Osteoblast (primary cell): ENCODE results near the gene TIMM13. TPM values are rescaled to one million over a fixed set of nuclear protein-coding genes. Genes with fewer than 3 reads are reported as not detected.
"Not testable (repeated sequence)": the region's sequence is repeated elsewhere in the genome, so short reads cannot be mapped to it uniquely, and the experiment has no call there.

Experiments
- DNase-seq: peaks from one replicate; pipeline ENCODE4 v3.0.0; 2011; ENCODE audit warnings: low spot score, mixed read lengths; ENCODE audit not compliant: insufficient read length; ENCODE audit errors: missing footprints
- H2AFZ ChIP-seq: 2 replicates; pipeline ENCODE4 v1.6.0; 2011; ENCODE audit warnings: mild to moderate bottlenecking, low read length
- H3K27ac ChIP-seq: 2 replicates; pipeline ENCODE4 v1.5.1; 2011; ENCODE audit warnings: mild to moderate bottlenecking, low read depth, low read length, moderate library complexity
- H3K27me3 ChIP-seq: 2 replicates; pipeline ENCODE4 v1.6.0; 2012; ENCODE audit warnings: mild to moderate bottlenecking, control low read depth, inconsistent platforms, low read length, moderate library complexity; ENCODE audit not compliant: insufficient read depth
- H3K36me3 ChIP-seq: 2 replicates; pipeline ENCODE4 v1.5.1; 2011; ENCODE audit warnings: mild to moderate bottlenecking, low read length, control low read depth, moderate library complexity; ENCODE audit not compliant: insufficient read depth
- H3K4me1 ChIP-seq: 2 replicates; pipeline ENCODE4 v1.5.1; 2011; ENCODE audit warnings: mild to moderate bottlenecking, low read length, control low read depth, moderate library complexity; ENCODE audit not compliant: insufficient read depth
- H3K4me2 ChIP-seq: 2 replicates; pipeline ENCODE4 v1.6.0; 2011; ENCODE audit warnings: mild to moderate bottlenecking, low read length; ENCODE audit not compliant: insufficient read depth
- H3K4me3 ChIP-seq: fragments of 200-600 bp; sonication (generic); 3 replicates; pipeline ENCODE4 v1.5.1; 2012; ENCODE audit warnings: mild to moderate bottlenecking, low read length, inconsistent platforms; ENCODE audit not compliant: insufficient read depth
- H3K79me2 ChIP-seq: 2 replicates; pipeline ENCODE4 v1.6.0; 2012; ENCODE audit warnings: mild to moderate bottlenecking, low read length, control low read depth, inconsistent platforms; ENCODE audit not compliant: insufficient read depth
- H3K9me3 ChIP-seq: 2 replicates; pipeline ENCODE4 v1.5.1; 2011; ENCODE audit warnings: low read depth, low read length, control low read depth
- H4K20me1 ChIP-seq: 2 replicates; pipeline ENCODE4 v1.6.0; 2012; ENCODE audit warnings: mild to moderate bottlenecking, low read length, control low read depth; ENCODE audit not compliant: insufficient read depth
- CTCF ChIP-seq: IDR thresholded peaks from 2 replicates; pipeline ENCODE4 v1.5.1; 2011; ENCODE audit warnings: mild to moderate bottlenecking, low read depth, low read length, moderate library complexity; ENCODE audit errors: extremely low read depth
- total RNA-seq: library from RNA; depleted of rRNA; stranded (reverse); fragments of >200 nt; gene quantifications from 2 replicates; pipeline ENCODE4 v1.2.3, GENCODE V29; 2012

Gene TIMM13
- total RNA-seq, 1 donor, result 27.9 TPM

- no peak for DNase-seq
- Histone ChIP-seq H4K20me1 (no peaks in the 10 kb centered on the region), H2AFZ (peak overlapping the region; percentile 80), H3K4me1 (peaks cover 6% of the 10 kb centered on the region), H3K36me3 (no peaks in the 10 kb centered on the region), H3K4me2 (peak overlapping the region; percentile 84), H3K4me3 (peak overlapping the region; percentile 67), H3K79me2 (no peaks in the 10 kb centered on the region), H3K27ac (no peak overlapping the region), H3K9me3 (no peaks in the 10 kb centered on the region), H3K27me3 (peaks cover 3% of the 10 kb centered on the region)
- TF ChIP-seq CTCF, result no peak
Observed at GRCh38 chr19:2394054-2394441, 33.3 kb downstream of the TIMM13 start.

- not testable (repeated sequence) for H3K4me2 ChIP-seq, H3K9me3 ChIP-seq, DNase-seq, H3K36me3 ChIP-seq, H3K4me1 ChIP-seq, H4K20me1 ChIP-seq, H3K79me2 ChIP-seq, H3K4me3 ChIP-seq, H3K27me3 ChIP-seq, H2AFZ ChIP-seq, H3K27ac ChIP-seq
Observed at GRCh38 chr19:2392899-2393298, 34.5 kb downstream of the TIMM13 start.

GRCh38 chr19:2392366-2392765 is 35.0 kb downstream of the TIMM13 start:
- no peaks in the 10 kb centered on the region for H3K9me3 ChIP-seq
- H3K4me2 ChIP-seq, result no peak overlapping the region
- DNase-seq, result no peak
- H4K20me1 ChIP-seq, result no peaks in the 10 kb centered on the region
- TF ChIP-seq CTCF, result no peak
- H3K4me1 ChIP-seq, result peaks cover 6% of the 10 kb centered on the region
- H2AFZ ChIP-seq, result no peak overlapping the region
- no peaks in the 10 kb centered on the region for H3K79me2 ChIP-seq
- H3K27ac ChIP-seq, result no peak overlapping the region
- H3K27me3 ChIP-seq, result peaks cover 6% of the 10 kb centered on the region
- H3K36me3 ChIP-seq, result no peaks in the 10 kb centered on the region
- H3K4me3 ChIP-seq, result no peak overlapping the region

- H3K4me3 ChIP-seq, result no peak overlapping the region
- H4K20me1 ChIP-seq, result no peaks in the 10 kb centered on the region
- H3K27me3 ChIP-seq, result peaks cover 6% of the 10 kb centered on the region
- H3K27ac ChIP-seq, result no peak overlapping the region
- TF ChIP-seq CTCF, result peak; percentile 88
- H3K9me3 ChIP-seq, result no peaks in the 10 kb centered on the region
- no peaks in the 10 kb centered on the region for H3K36me3 ChIP-seq
- H3K4me1 ChIP-seq, result peaks cover 6% of the 10 kb centered on the region
- no peak overlapping the region for H2AFZ ChIP-seq
- no peak overlapping the region for H3K4me2 ChIP-seq
- peak; percentile 84 for DNase-seq
- no peaks in the 10 kb centered on the region for H3K79me2 ChIP-seq
Observed at GRCh38 chr19:2391118-2391725, 36.2 kb downstream of the TIMM13 start.
